ENCODE results near the gene CHST6.
"Not testable (repeated sequence)": the region's sequence is repeated elsewhere in the genome, so short reads cannot be mapped to it uniquely, and the experiment has no call there.

CHST6 gene

DNA sequence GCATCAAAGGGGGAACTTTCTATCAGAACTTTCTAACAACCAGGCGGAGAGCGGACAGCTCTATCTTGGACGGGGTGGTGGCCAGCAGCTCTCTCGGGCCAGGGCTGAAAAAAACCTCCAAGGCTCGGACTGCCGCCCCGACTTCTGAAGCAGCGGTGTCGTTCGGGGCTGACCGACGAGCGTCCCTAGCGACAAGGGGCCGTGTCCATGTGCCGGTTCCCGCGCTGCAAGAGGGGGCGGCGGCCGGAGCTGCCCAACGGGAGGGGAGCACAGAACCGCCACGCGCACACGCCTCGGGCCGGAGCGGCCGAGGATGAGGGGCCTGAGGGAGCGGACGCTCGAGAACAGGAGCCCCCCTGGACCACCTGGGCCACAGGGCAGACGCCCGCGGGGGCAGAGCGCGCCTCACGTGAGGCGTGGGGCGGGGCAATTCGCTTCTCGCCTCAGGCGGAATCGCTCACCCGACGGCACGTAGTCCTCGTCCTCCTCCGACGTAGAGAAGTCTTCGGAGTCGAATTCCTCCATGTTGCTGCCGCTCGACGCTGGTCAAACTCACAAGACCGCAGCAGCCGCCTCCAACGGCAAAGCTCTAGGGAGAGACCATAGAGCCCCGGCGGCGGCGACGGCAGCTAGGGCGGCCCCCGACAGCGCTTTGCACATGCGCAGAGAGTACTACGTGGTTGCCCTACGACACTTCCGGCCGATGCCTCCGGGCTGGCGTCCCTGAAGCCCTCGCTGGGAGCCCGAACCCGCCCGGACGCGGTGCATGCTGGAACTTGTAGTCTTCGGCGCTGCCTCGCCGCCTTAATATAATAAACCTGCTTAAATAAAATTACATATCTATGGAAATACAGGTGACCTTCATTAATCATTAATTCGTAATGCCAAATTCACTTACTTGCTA lies 62.2 kb downstream of the CHST6 start, which contains the start of gene CFDP1:
Gene CFDP1, minus strand, starts transcription at position 676 of the 904 bp plus-strand sequence. Its CDS starts 151 bp downstream, at position 525.
- DNase-seq, result peak; percentile 93 to 94

- no peak for DNase-seq
Observed at GRCh38 chr16:75429621-75430403, 65.4 kb downstream of the CHST6 start.

GRCh38 chr16:75426524-75426923 lies 68.7 kb downstream of the CHST6 start:
- DNase-seq, result not testable (repeated sequence)

DNA sequence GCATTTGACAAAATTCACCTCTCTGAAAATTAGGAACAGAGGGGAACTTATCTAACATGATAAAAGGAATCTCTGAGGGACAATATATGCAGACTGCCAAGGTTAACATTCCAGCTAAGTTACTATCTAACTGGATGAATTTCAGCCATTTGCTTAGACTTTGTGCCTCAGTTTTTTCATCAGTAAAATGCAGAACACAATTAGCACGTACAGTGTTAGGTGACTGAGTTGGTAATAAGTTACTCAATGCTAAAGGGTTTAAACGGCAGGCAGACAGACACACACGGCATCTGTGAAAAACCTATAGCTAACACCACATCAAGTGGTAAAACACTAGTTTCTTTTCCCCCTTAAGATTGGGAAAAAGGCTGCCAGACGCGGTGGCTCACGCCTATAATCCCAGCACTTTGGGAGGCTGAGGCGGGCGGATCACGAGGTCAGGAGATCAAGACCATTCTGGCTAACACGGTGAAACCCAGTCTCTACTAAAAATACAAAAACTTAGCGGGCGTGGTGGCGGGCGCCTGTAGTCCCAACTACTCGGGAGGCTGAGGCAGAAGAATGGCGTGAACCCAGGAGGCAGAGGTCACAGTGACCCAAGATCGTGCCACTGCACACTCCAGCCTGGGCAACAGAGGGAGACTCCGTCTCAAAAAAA lies 71.0 kb downstream of the CHST6 start:
- DNase-seq, result not testable (repeated sequence)

DNA sequence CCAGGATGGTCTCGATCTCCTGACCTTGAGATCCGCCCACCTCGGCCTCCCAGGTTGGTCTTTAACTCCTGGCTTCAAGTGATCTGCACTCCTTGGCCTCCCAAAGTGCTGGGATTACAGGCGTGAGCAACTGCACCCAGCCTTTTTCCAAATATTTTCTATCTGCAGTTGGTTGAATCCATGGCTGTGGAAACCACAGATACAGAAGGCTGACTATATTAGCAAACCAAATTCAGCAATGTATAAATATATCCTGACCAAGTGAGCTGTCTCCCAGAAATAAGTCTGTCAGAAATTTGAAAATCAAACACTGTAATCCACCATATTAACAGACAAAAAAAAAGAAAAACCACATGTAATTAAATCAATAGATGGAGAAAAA lies 71.5 kb downstream of the CHST6 start:
- no peak for DNase-seq
